Keratinocyte (primary cell): ENCODE measurements around the gene ALG11. TPM values are rescaled to one million over a fixed set of nuclear protein-coding genes. Genes with fewer than 3 reads are reported as not detected.

Source experiments
- DNase-seq: peaks from one replicate; pipeline ENCODE4 v3.0.0-alpha.2; 2011; ENCODE audit warnings: low read depth, missing footprints, low spot score
- FAIRE-seq: peaks from 2 replicates; lab custom pipeline; 2011; peaks lifted over from hg19 to GRCh38; lab: Jason Lieb, UNC
- H2AFZ ChIP-seq: 2 replicates; pipeline ENCODE4 v1.6.0; 2012; ENCODE audit warnings: low read length, control low read depth, inconsistent platforms; ENCODE audit not compliant: control insufficient read depth
- H3K27ac ChIP-seq: 2 replicates; pipeline ENCODE4 v1.5.1; 2011; ENCODE audit warnings: low read length; ENCODE audit not compliant: control insufficient read depth, insufficient read depth
- H3K27me3 ChIP-seq: 3 replicates; pipeline ENCODE4 v1.6.0; 2011; ENCODE audit warnings: low read length; ENCODE audit not compliant: control insufficient read depth, insufficient read depth; ENCODE audit errors: extremely low read depth
- H3K36me3 ChIP-seq, 2 experiments: 2 replicates in 1 of 2; 3 replicates in 1 of 2; pipeline ENCODE4 v1.5.1; 2011; ENCODE audit warnings: low read length in 2 of 2, mild to moderate bottlenecking in 1 of 2; ENCODE audit not compliant: control insufficient read depth in 2 of 2, insufficient read depth in 2 of 2; ENCODE audit errors: extremely low read depth in 1 of 2
- H3K4me1 ChIP-seq: 3 replicates; pipeline ENCODE4 v1.5.1; 2011; ENCODE audit warnings: low read length; ENCODE audit not compliant: control insufficient read depth, insufficient read depth; ENCODE audit errors: extremely low read depth
- H3K4me2 ChIP-seq: 3 replicates; pipeline ENCODE4 v1.6.0; 2011; ENCODE audit warnings: low read depth, low read length; ENCODE audit not compliant: control insufficient read depth, insufficient read depth; ENCODE audit errors: extremely low read depth
- H3K4me3 ChIP-seq, 3 experiments: fragments of 200-600 bp in 1 of 3; sonication (generic) in 1 of 3; 2 replicates in 2 of 3; 3 replicates in 1 of 3; pipeline ENCODE4 v1.5.1; 2011 to 2016; ENCODE audit warnings: low read length in 3 of 3, mild to moderate bottlenecking in 3 of 3, control low read depth in 2 of 3, inconsistent platforms in 1 of 3, low read depth in 1 of 3, mixed read lengths in 1 of 3, mixed run types in 1 of 3, moderate library complexity in 1 of 3; ENCODE audit not compliant: control insufficient read depth in 2 of 3, insufficient read depth in 2 of 3; ENCODE audit errors: extremely low read depth in 1 of 3
- H3K79me2 ChIP-seq: 2 replicates; pipeline ENCODE4 v1.6.0; 2012; ENCODE audit warnings: low read length; ENCODE audit not compliant: control insufficient read depth, insufficient read depth
- H3K9ac ChIP-seq: 3 replicates; pipeline ENCODE4 v1.6.0; 2011; ENCODE audit warnings: low read length; ENCODE audit not compliant: control insufficient read depth, insufficient read depth; ENCODE audit errors: extremely low read depth
- H3K9me1 ChIP-seq: 3 replicates; pipeline ENCODE4 v1.6.0; 2011; ENCODE audit warnings: low read length; ENCODE audit not compliant: control insufficient read depth, insufficient read depth; ENCODE audit errors: extremely low read depth
- H3K9me3 ChIP-seq: 2 replicates; pipeline ENCODE4 v1.5.1; 2012; ENCODE audit warnings: low read depth, low read length; ENCODE audit not compliant: control insufficient read depth
- H4K20me1 ChIP-seq: 3 replicates; pipeline ENCODE4 v1.6.0; 2011; ENCODE audit warnings: low read length; ENCODE audit not compliant: control insufficient read depth, insufficient read depth; ENCODE audit errors: extremely low read depth
- EZH2 ChIP-seq: IDR thresholded peaks from one replicate; pipeline ENCODE4 v1.6.1; 2012; ENCODE audit warnings: inconsistent platforms, mild to moderate bottlenecking, low read length, moderate library complexity
- dilution Hi-C: fragments of 300-500 bp; cut with MboI; formaldehyde crosslinking; loops from one replicate; pipeline ENCODE4 v1.7.0; 2020; ENCODE audit warnings: low sequenced_read_pairs; ENCODE audit not compliant: extremely low pct_ligation_motif_present
- polyA plus RNA-seq, 5 experiments: library from polyadenylated mRNA; depleted of rRNA in 3 of 5; stranded (reverse) in 3 of 5; stranded (forward) in 1 of 5; unstranded in 1 of 5; fragments of >200 nt; gene quantifications; 1 replicate in 1 of 5; 2 replicates in 3 of 5; 3 replicates in 1 of 5; pipeline versions ENCODE4 v1.2.1 to v1.2.3, GENCODE V29; 2011 to 2012; ENCODE audit warnings: missing spikeins in 2 of 5, low read depth in 1 of 5, low replicate concordance in 1 of 5
- TF ChIP-seq, protein P1 (sequence below), 3 experiments: IDR thresholded peaks in 1 of 3; conservative IDR thresholded peaks in 1 of 3; optimal IDR thresholded peaks in 1 of 3; 2 replicates in 2 of 3; 3 replicates in 1 of 3; pipeline versions ENCODE3 to v1.5.1; 2011; ENCODE audit warnings: low read length in 3 of 3, mild to moderate bottlenecking in 3 of 3, moderate library complexity in 2 of 3, control low read depth in 1 of 3, inconsistent platforms in 1 of 3; ENCODE audit not compliant: insufficient read depth in 2 of 3; ENCODE audit errors: extremely low read depth in 1 of 3

ALG11 gene
- polyA plus RNA-seq, 1 donor (not counting 4 experiments of a cell fraction or from before 2014, with no cell fraction given): 17.4 TPM

- no peaks in the 10 kb centered on the region for H4K20me1 ChIP-seq
- no peaks in the 10 kb centered on the region for H3K9me1 ChIP-seq
- H3K27me3 ChIP-seq: no peaks in the 10 kb centered on the region
- no peak overlapping the region for H2AFZ ChIP-seq
- DNase-seq: no peak
- H3K79me2 ChIP-seq: no peaks in the 10 kb centered on the region
- no peaks in the 10 kb centered on the region for H3K9me3 ChIP-seq
- no peak overlapping the region for H3K4me2 ChIP-seq
- H3K9ac ChIP-seq: no peak overlapping the region
- H3K4me1 ChIP-seq: no peaks in the 10 kb centered on the region
- FAIRE-seq: no peak
- TF ChIP-seq EZH2: no peak
- TF ChIP-seq, protein P1, sequence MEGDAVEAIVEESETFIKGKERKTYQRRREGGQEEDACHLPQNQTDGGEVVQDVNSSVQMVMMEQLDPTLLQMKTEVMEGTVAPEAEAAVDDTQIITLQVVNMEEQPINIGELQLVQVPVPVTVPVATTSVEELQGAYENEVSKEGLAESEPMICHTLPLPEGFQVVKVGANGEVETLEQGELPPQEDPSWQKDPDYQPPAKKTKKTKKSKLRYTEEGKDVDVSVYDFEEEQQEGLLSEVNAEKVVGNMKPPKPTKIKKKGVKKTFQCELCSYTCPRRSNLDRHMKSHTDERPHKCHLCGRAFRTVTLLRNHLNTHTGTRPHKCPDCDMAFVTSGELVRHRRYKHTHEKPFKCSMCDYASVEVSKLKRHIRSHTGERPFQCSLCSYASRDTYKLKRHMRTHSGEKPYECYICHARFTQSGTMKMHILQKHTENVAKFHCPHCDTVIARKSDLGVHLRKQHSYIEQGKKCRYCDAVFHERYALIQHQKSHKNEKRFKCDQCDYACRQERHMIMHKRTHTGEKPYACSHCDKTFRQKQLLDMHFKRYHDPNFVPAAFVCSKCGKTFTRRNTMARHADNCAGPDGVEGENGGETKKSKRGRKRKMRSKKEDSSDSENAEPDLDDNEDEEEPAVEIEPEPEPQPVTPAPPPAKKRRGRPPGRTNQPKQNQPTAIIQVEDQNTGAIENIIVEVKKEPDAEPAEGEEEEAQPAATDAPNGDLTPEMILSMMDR (optimal IDR thresholded peaks at IDR 0.05 in 1 of 3, IDR thresholded peaks at IDR 0.05 in 1 of 3, conservative IDR thresholded peaks at IDR 0.05 in 1 of 3; ENCODE audit: extremely low read depth in 1 of 3, insufficient read depth in 2 of 3, low read length in 3 of 3): no peak
- peaks cover 0 to 3% of the 10 kb centered on the region in 2 experiments for H3K36me3 ChIP-seq
- dilution Hi-C loops: no loop called here
- H3K4me3 ChIP-seq: no peak overlapping the region
- H3K27ac ChIP-seq: no peak overlapping the region
Observed at GRCh38 chr13:51971520-51972426, 40.4 kb upstream of the ALG11 start.

- Histone ChIP-seq H3K4me1 (no peaks in the 10 kb centered on the region), H3K9ac (no peak overlapping the region), H3K4me3 (no peak overlapping the region), H3K9me1 (no peaks in the 10 kb centered on the region), H4K20me1 (no peaks in the 10 kb centered on the region), H3K79me2 (no peaks in the 10 kb centered on the region), H3K27ac (no peak overlapping the region), H3K4me2 (no peak overlapping the region), H2AFZ (no peak overlapping the region), H3K27me3 (no peaks in the 10 kb centered on the region), H3K9me3 (no peaks in the 10 kb centered on the region), H3K36me3 (peaks cover 0 to 3% of the 10 kb centered on the region in 2 experiments)
- TF ChIP-seq EZH2: no peak
- TF ChIP-seq, protein P1 (optimal IDR thresholded peaks at IDR 0.05 in 1 of 3, IDR thresholded peaks at IDR 0.05 in 1 of 3, conservative IDR thresholded peaks at IDR 0.05 in 1 of 3; ENCODE audit: extremely low read depth in 1 of 3, insufficient read depth in 2 of 3, low read length in 3 of 3): no peak
- FAIRE-seq (no peak), DNase-seq (no peak)
- dilution Hi-C loops: no loop called here
Observed at GRCh38 chr13:51974482-51974881, 37.7 kb upstream of the ALG11 start.
